GM21723 (cell line): ENCODE measurements around the gene SERPINF2.
"Not testable (repeated sequence)": the region's sequence is repeated elsewhere in the genome, so short reads cannot be mapped to it uniquely, and the experiment has no call there.

Experiments
- ATAC-seq: cut with Tn5 transposase; IDR thresholded peaks from one replicate; pipeline ENCODE4 v1.9.1; 2021; ENCODE audit warnings: mild to moderate bottlenecking, moderate library complexity; ENCODE audit not compliant: unreplicated experiment

The SERPINF2 gene

GRCh38 chr17:1762233-1762900 lies 19.7 kb downstream of the SERPINF2 start:
- no peak for ATAC-seq

GRCh38 chr17:1762901-1763898 lies 20.5 kb downstream of the SERPINF2 start:
- no peak for ATAC-seq

GRCh38 chr17:1764284-1764683 lies 21.6 kb downstream of the SERPINF2 start:
- no peak for ATAC-seq

GRCh38 chr17:1764705-1765104 lies 22.0 kb downstream of the SERPINF2 start:
- ATAC-seq: not testable (repeated sequence)

- no peak for ATAC-seq
Observed at GRCh38 chr17:1765576-1765975, 22.9 kb downstream of the SERPINF2 start.

- ATAC-seq: no peak
Observed at GRCh38 chr17:1766382-1767135, 23.9 kb downstream of the SERPINF2 start.

GRCh38 chr17:1767358-1767757 lies 24.7 kb downstream of the SERPINF2 start:
- no peak for ATAC-seq

- ATAC-seq: no peak
Observed at GRCh38 chr17:1769822-1770477, 27.3 kb downstream of the SERPINF2 start.

GRCh38 chr17:1773000-1773695 lies 30.5 kb downstream of the SERPINF2 start:
- not testable (repeated sequence) for ATAC-seq

GRCh38 chr17:1773696-1774181 lies 31.1 kb downstream of the SERPINF2 start:
- ATAC-seq: no peak

- no peak for ATAC-seq
Observed at GRCh38 chr17:1774390-1775176, 31.9 kb downstream of the SERPINF2 start.

GRCh38 chr17:1776328-1776727 lies 33.7 kb downstream of the SERPINF2 start:
- no peak for ATAC-seq

- ATAC-seq: no peak
Observed at GRCh38 chr17:1776857-1777256, 34.2 kb downstream of the SERPINF2 start.

- no peak for ATAC-seq
Observed at GRCh38 chr17:1779571-1780131, 37.0 kb downstream of the SERPINF2 start.

GRCh38 chr17:1782171-1782567 lies 39.5 kb downstream of the SERPINF2 start:
- ATAC-seq: no peak

GRCh38 chr17:1783271-1783670 lies 40.6 kb downstream of the SERPINF2 start:
- no peak for ATAC-seq

GRCh38 chr17:1783834-1784611 lies 41.4 kb downstream of the SERPINF2 start:
- ATAC-seq: no peak

- no peak for ATAC-seq
Observed at GRCh38 chr17:1785930-1786329, 43.3 kb downstream of the SERPINF2 start.
